Adrenal gland (tissue), 5 donors: ENCODE data around the gene NTHL1.

ENCODE experiments used
- CTCF ChIP-seq, 6 experiments: fragments of 450-650 bp in 4 of 6; fragments of 200-600 bp in 2 of 6; sonication (generic) in 1 of 6; IDR thresholded peaks; 1 replicate in 5 of 6; 2 replicates in 1 of 6; pipeline versions ENCODE4 v1.5.1 to v1.8.0; 2016 to 2021; ENCODE audit warnings: antibody characterized with exemption in 6 of 6, mild to moderate bottlenecking in 2 of 6, moderate library complexity in 1 of 6
- POLR2A ChIP-seq, 2 donors: fragments of 450-650 bp; IDR thresholded peaks; one replicate each; pipeline ENCODE4 v1.6.1; 2017; ENCODE audit warnings: antibody characterized with exemption in 2 of 2, mild to moderate bottlenecking in 2 of 2, moderate library complexity in 1 of 2
- donor health status: DM: no; HTN: no; CAD: no.

- TF ChIP-seq CTCF (IDR thresholded peaks at IDR 0.05) (no peak), POLR2A (IDR thresholded peaks at IDR 0.05) (no peak)
Measured at GRCh38 chr16:2028620-2029220, 18.9 kb downstream of the NTHL1 start.
